ENCODE data around the gene ANKRD34B. TPM values are rescaled to one million over a fixed set of nuclear protein-coding genes. Genes with fewer than 3 reads are reported as not detected.
A peak's percentile ranks its signal among the peaks of the same experiment; 100 is the strongest.

Gene ANKRD34B
- total and polyA plus RNA-seq, 2 of the 13 experiments (the other 11 are each of a cell fraction or from before 2014, with no cell fraction given): 0.01 to 0.04 TPM

- TF ChIP-seq ZNF362 (CRISPR knock-in tag; IDR thresholded peaks at IDR 0.05; ENCODE audit: borderline replicate concordance) (peak; percentile 74; the same call in 1 of the 2 replicates), TFAP4 (IDR thresholded peaks at IDR 0.05; ENCODE audit: borderline replicate concordance, low read depth) (no peak), NR2F2 (IDR thresholded peaks at IDR 0.05; ENCODE audit: borderline replicate concordance, low read depth) (no peak), ZNF574 (CRISPR knock-in tag; IDR thresholded peaks at IDR 0.05) (0 out of 2 replicates have a peak, but pooled peaks have one; percentile 21), MBNL3 (CRISPR knock-in tag; conservative IDR thresholded peaks at IDR 0.05) (no peak), TBX3 (IDR thresholded peaks at IDR 0.05; ENCODE audit: borderline replicate concordance) (no peak), HMGA1 (CRISPR knock-in tag; conservative IDR thresholded peaks at IDR 0.05) (no peak), ZNF280D (CRISPR knock-in tag; IDR thresholded peaks at IDR 0.05) (0 out of 2 replicates have a peak, but pooled peaks have one; percentile 51), ZNF44 (CRISPR knock-in tag; IDR thresholded peaks at IDR 0.05) (no peak), ZNF790 (CRISPR knock-in tag; IDR thresholded peaks at IDR 0.05; ENCODE audit: borderline replicate concordance) (no peak), ZNF317 (CRISPR knock-in tag; IDR thresholded peaks at IDR 0.05) (no peak), MXI1 (IDR thresholded peaks at IDR 0.05; ENCODE audit: borderline replicate concordance, low read depth, low read length) (no peak), ZSCAN5A (CRISPR knock-in tag; IDR thresholded peaks at IDR 0.05; ENCODE audit: borderline replicate concordance) (no peak), SRSF4 (IDR thresholded peaks at IDR 0.05; ENCODE audit: low read depth, low read length, poor library complexity, severe bottlenecking) (no peak), MED8 (CRISPR knock-in tag; IDR thresholded peaks at IDR 0.05; ENCODE audit: insufficient replicate concordance) (no peak), ZBTB4 (CRISPR knock-in tag; IDR thresholded peaks at IDR 0.05; ENCODE audit: borderline replicate concordance) (no peak)
Observed at GRCh38 chr5:80592761-80593160, 22.7 kb upstream of the ANKRD34B start (continued).
